LNCAP (cell line): Measurements from ENCODE around the gene IRF6.

ENCODE experiments used
- TF ChIP-seq, protein P1 (sequence below): fragments of 450-650 bp; IDR thresholded peaks from 2 replicates; pipeline ENCODE4 v1.5.1; 2017; ENCODE audit warnings: mild to moderate bottlenecking

IRF6 gene

DNA sequence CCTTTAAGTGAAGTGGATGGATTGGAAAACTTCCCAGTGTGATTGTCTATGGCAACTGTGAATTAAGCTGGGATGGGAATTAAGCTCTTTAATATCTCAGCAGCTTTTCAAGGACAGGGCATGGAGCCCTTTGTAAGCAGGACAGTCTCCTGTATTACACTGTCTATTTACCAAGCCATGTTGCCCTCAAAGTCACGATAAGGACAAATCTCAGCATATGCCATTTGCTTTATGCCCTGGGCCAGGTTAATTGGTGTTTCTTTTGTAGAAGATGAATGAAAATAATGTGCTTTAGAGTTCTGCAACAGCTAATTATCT is 39.4 kb upstream of the IRF6 start:
- TF ChIP-seq, protein P1, sequence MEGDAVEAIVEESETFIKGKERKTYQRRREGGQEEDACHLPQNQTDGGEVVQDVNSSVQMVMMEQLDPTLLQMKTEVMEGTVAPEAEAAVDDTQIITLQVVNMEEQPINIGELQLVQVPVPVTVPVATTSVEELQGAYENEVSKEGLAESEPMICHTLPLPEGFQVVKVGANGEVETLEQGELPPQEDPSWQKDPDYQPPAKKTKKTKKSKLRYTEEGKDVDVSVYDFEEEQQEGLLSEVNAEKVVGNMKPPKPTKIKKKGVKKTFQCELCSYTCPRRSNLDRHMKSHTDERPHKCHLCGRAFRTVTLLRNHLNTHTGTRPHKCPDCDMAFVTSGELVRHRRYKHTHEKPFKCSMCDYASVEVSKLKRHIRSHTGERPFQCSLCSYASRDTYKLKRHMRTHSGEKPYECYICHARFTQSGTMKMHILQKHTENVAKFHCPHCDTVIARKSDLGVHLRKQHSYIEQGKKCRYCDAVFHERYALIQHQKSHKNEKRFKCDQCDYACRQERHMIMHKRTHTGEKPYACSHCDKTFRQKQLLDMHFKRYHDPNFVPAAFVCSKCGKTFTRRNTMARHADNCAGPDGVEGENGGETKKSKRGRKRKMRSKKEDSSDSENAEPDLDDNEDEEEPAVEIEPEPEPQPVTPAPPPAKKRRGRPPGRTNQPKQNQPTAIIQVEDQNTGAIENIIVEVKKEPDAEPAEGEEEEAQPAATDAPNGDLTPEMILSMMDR: no peak

DNA sequence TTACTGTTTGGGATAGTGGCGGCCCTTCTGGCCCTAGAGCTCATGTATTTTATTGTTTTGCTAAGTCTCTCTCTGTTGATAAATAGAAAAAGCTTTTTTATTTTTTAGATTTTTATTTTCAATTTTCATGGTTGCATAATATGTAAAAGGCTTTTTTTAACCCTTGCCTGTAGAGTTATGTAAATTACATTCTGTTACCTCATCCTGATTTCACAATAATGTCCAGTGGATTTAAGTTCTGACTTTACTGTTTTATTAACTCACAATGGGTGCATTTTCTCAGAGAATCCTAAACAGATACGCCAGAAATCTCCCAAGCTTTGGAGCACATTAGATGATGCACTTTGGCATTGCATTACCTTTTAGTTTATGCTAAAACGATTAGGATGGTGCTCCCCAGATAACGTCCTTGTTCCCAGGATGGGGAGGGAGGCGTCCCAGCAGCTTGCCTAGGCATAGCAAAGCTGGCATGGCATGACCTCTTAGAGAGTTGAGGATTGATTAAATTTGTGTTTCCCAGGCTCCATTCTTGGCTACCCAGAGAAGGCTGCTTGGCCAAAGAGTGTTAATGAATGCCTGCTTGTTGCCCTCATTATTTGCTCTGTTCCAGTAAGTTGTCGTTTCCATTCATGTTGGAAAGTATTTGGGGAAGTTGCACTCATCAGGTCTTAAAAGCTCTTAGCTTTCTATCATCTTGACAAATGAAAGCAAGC is 38.9 kb upstream of the IRF6 start:
- TF ChIP-seq, protein P1: no peak

GRCh38 chr1:209840611-209841010 is 34.7 kb upstream of the IRF6 start:
- TF ChIP-seq, protein P1: no peak

DNA sequence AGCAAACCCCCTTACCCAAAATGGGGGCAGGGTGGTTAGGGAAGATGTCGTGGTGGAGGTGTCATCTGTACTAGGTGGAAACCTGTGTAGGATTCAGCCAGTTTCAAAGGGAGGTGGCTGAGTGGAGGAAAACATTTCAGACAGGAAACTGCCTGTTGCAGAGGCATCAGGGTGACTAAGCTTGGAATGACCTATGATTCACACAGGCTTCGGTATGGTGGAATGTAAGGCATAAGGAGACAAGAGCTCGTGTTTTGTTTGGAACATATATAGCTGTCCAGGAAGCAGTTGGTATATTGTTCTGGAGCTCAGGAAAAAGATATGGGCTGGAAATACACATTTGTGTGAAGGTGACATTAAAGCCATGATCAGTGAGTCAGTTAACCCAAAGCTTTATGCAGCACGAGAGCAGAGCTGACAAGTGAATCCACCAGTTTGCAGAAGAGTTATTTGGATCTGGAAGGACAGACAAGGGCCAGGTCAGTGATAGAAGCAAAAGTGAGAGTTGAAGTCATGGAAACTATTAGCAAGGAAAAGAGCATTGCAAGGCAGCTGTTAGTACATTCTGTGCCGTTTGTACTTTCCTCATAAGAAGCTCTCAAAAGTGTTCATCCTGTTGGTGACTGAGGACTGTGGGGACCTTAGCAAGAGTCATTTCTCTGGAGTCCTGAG is 34.1 kb upstream of the IRF6 start:
- TF ChIP-seq, protein P1: no peak

DNA sequence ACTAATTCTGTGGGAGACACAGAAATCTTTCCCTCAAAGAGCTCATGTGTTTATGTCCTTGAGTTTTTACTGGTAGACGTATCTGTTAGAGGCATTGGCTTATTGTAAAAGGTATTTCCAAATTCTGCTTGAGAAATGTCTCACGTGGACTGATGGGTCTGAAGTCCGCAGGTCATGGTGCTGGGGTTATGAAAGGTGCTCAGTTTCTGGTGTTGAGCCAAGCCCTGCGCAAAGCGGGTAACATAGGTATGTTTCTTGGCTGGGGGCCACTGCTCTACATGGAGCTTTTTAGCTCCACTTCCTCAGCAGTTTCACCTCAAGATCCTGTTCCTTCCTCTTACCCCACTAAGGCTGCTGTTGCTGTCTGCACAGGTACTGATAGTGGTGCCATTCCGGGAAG is 32.6 kb upstream of the IRF6 start:
- TF ChIP-seq, protein P1: no peak

GRCh38 chr1:209837671-209838070 is 31.7 kb upstream of the IRF6 start:
- TF ChIP-seq, protein P1: no peak

DNA sequence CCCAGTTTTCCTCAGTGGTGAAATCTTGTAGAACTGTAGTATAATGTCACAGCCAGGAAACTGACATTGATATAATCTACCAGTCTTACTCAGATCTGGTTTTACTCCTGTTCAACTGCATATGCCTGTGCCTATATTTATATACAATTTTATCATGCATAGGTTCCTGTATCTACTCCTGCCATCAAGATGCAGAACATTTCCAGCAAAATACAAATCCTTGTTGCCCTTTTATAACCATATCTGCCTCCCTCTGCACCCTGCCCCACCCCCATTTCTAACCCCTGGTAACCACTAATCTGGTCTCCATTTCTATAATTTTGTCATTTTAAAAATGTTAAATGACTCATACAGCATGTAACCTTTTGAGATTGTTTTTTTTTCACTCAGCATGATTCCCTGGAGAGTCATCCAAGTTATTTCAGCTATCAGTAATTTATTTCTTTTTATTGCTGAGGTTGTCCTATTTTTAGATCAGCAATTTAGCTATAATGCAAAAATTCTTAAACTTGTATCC is 29.9 kb upstream of the IRF6 start:
- TF ChIP-seq, protein P1: no peak
